Germinal center (tissue), 1 donor: ENCODE measurements around the gene CCT8L2.
"Not testable (repeated sequence)": the region's sequence is repeated elsewhere in the genome, so short reads cannot be mapped to it uniquely, and the experiment has no call there.

ENCODE experiments used
- DNase-seq: peaks from one replicate; pipeline ENCODE4 v3.0.0; 2012; ENCODE audit warnings: mixed read lengths, low spot score

The CCT8L2 gene

GRCh38 chr22:16594026-16594425 is 1.4 kb upstream of the CCT8L2 start:
- DNase-seq, result no peak

- DNase-seq, result not testable (repeated sequence)
These were observed 379 bp downstream of the CCT8L2 start for GRCh38 chr22:16592231-16592630.

GRCh38 chr22:16591136-16591535 is 1.5 kb downstream of the CCT8L2 start:
- DNase-seq, result not testable (repeated sequence)

GRCh38 chr22:16586991-16587390 is 5.6 kb downstream of the CCT8L2 start:
- no peak for DNase-seq

GRCh38 chr22:16586170-16586569 is 6.4 kb downstream of the CCT8L2 start:
- DNase-seq, result no peak

- not testable (repeated sequence) for DNase-seq
These were observed 11.7 kb downstream of the CCT8L2 start for GRCh38 chr22:16580872-16581271.

GRCh38 chr22:16569240-16569834 is 23.3 kb downstream of the CCT8L2 start:
- DNase-seq, result not testable (repeated sequence)

GRCh38 chr22:16568425-16568758 is 24.2 kb downstream of the CCT8L2 start:
- no peak for DNase-seq

- not testable (repeated sequence) for DNase-seq
These were observed 24.8 kb downstream of the CCT8L2 start for GRCh38 chr22:16567617-16568424.

- DNase-seq, result not testable (repeated sequence)
These were observed 26.0 kb downstream of the CCT8L2 start for GRCh38 chr22:16566421-16567151.

- not testable (repeated sequence) for DNase-seq
These were observed 26.8 kb downstream of the CCT8L2 start for GRCh38 chr22:16565585-16566420.

- not testable (repeated sequence) for DNase-seq
These were observed 27.6 kb downstream of the CCT8L2 start for GRCh38 chr22:16564837-16565584.

GRCh38 chr22:16563555-16564520 is 28.8 kb downstream of the CCT8L2 start:
- DNase-seq, result no peak

GRCh38 chr22:16562711-16563554 is 29.7 kb downstream of the CCT8L2 start:
- DNase-seq, result no peak

GRCh38 chr22:16561093-16561658 is 31.4 kb downstream of the CCT8L2 start:
- not testable (repeated sequence) for DNase-seq

- not testable (repeated sequence) for DNase-seq
These were observed 32.0 kb downstream of the CCT8L2 start for GRCh38 chr22:16560651-16561050.

- DNase-seq, result not testable (repeated sequence)
These were observed 32.6 kb downstream of the CCT8L2 start for GRCh38 chr22:16559996-16560395.

- no peak for DNase-seq
These were observed 33.3 kb downstream of the CCT8L2 start for GRCh38 chr22:16559056-16559955.
